Prostate gland (tissue), 2 donors: Measurements from ENCODE around the gene SCFD2.

Source experiments
- POLR2A ChIP-seq: fragments of 450-650 bp; IDR thresholded peaks from one replicate; pipeline ENCODE4 v1.6.1; 2016; ENCODE audit warnings: antibody characterized with exemption, mild to moderate bottlenecking
- TF ChIP-seq, protein P1 (sequence below), 4 experiments: fragments of 200-600 bp in 2 of 4; fragments of 450-650 bp in 2 of 4; sonication (generic) in 2 of 4; IDR thresholded peaks; 1 replicate in 3 of 4; 2 replicates in 1 of 4; pipeline ENCODE4 v1.5.1; 2016 to 2019; ENCODE audit warnings: antibody characterized with exemption in 4 of 4, mild to moderate bottlenecking in 2 of 4, moderate library complexity in 2 of 4

DNA sequence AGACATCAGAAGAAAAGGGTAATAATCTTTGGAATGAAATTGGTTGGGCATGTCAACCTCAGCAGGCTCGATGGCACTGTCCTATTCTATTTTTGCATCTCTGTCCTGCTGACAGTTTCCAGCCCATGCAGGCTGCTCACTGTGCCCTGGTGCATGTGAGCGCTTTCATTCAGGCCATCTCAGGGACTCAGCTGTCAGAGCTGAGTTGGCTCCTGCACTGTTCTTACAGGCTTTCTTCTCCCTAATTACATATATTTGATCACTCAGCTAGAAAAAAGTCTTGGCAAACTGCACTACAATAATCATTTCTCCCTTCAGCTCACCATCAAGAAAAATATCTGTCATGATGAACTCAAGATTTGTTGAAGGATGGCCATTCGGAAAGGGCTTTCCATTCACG, 419.0 kb downstream of the SCFD2 start:
- TF ChIP-seq, protein P1, sequence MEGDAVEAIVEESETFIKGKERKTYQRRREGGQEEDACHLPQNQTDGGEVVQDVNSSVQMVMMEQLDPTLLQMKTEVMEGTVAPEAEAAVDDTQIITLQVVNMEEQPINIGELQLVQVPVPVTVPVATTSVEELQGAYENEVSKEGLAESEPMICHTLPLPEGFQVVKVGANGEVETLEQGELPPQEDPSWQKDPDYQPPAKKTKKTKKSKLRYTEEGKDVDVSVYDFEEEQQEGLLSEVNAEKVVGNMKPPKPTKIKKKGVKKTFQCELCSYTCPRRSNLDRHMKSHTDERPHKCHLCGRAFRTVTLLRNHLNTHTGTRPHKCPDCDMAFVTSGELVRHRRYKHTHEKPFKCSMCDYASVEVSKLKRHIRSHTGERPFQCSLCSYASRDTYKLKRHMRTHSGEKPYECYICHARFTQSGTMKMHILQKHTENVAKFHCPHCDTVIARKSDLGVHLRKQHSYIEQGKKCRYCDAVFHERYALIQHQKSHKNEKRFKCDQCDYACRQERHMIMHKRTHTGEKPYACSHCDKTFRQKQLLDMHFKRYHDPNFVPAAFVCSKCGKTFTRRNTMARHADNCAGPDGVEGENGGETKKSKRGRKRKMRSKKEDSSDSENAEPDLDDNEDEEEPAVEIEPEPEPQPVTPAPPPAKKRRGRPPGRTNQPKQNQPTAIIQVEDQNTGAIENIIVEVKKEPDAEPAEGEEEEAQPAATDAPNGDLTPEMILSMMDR (IDR thresholded peaks at IDR 0.05) = no peak
- TF ChIP-seq POLR2A = no peak
